Activated B cell treated with CpG ODN at 0.5 μM for 24 hours (primary cell): Measurements from ENCODE around the gene PSAT1. TPM values are rescaled to one million over a fixed set of nuclear protein-coding genes. Genes with fewer than 3 reads are reported as not detected.

Source experiments
- ATAC-seq: fragments of 200-7000 bp; cut with Tn5 transposase; one replicate; pipeline ENCODE4 v1.10.0; 2021; ENCODE audit warnings: low read depth, mild to moderate bottlenecking, moderate library complexity
- CTCF ChIA-PET: fragments of 350-600 bp; sonication (Branson Sonifier 250); formaldehyde crosslinking; loops from one replicate; lab custom pipeline; 2021; ENCODE audit warnings: antibody characterized with exemption; lab: Charles Lee
- POLR2A ChIA-PET: fragments of 350-600 bp; sonication (Branson Sonifier 250); formaldehyde crosslinking; loops from one replicate; lab custom pipeline; 2021; ENCODE audit warnings: antibody characterized with exemption; lab: Charles Lee
- DNase-seq: peaks from one replicate; pipeline ENCODE4 v3.0.0; 2022
- H3K27ac Mint-ChIP-seq: one replicate; pipeline ENCODE4 v1.8.0; 2020; ENCODE audit warnings: mixed read lengths
- H3K27me3 Mint-ChIP-seq: one replicate; pipeline ENCODE4 v1.8.0; 2021; ENCODE audit warnings: mixed read lengths
- H3K36me3 Mint-ChIP-seq: one replicate; pipeline ENCODE4 v1.8.0; 2021; ENCODE audit warnings: low read depth, mixed read lengths
- H3K4me1 Mint-ChIP-seq: one replicate; pipeline ENCODE4 v1.8.0; 2021; ENCODE audit warnings: mixed read lengths
- H3K4me3 Mint-ChIP-seq: one replicate; pipeline ENCODE4 v1.8.0; 2020; ENCODE audit warnings: mild to moderate bottlenecking, mixed read lengths
- H3K9me3 Mint-ChIP-seq: one replicate; pipeline ENCODE4 v1.8.0; 2020; ENCODE audit warnings: mixed read lengths
- CTCF ChIP-seq: fragments of 200-600 bp; IDR thresholded peaks from one replicate; pipeline ENCODE4 v1.8.0; 2022; ENCODE audit warnings: antibody characterized with exemption, mild to moderate bottlenecking
- intact Hi-C: fragments of 100-400 bp; cut with micrococcal nuclease; formaldehyde crosslinking; loops from one replicate; pipeline ENCODE4 v1.15.1; 2024
- total RNA-seq: library from RNA; stranded (reverse); gene quantifications from 2 replicates; pipeline ENCODE4 v1.2.3, GENCODE V29; 2022

Gene PSAT1
- total RNA-seq, 1 donor from 2014 or later: 59.4 TPM

- ChIA-PET CTCF (no interaction called here), POLR2A (no interaction called here)
- H3K9me3 Mint-ChIP-seq: no peaks in the 10 kb centered on the region
- ATAC-seq (no peak), DNase-seq (no peak)
- TF ChIP-seq CTCF: no peak
- no peak overlapping the region for H3K27ac Mint-ChIP-seq
- H3K27me3 Mint-ChIP-seq: no peaks in the 10 kb centered on the region
- intact Hi-C loops: loop anchor here (10.0 kb wide), 1 partner anchor 1902 kb away; no protein-coding TSS in a partner anchor
- no peak overlapping the region for H3K4me3 Mint-ChIP-seq
- H3K36me3 Mint-ChIP-seq: peaks cover 48% of the 10 kb centered on the region
- H3K4me1 Mint-ChIP-seq: no peaks in the 10 kb centered on the region
These were observed 43.6 kb upstream of the PSAT1 start for GRCh38 chr9:78253285-78253684.

- Mint-ChIP-seq H3K36me3 (peaks cover 39% of the 10 kb centered on the region), H3K4me3 (no peak overlapping the region), H3K4me1 (no peaks in the 10 kb centered on the region), H3K27ac (no peak overlapping the region), H3K27me3 (no peaks in the 10 kb centered on the region), H3K9me3 (no peaks in the 10 kb centered on the region)
- ChIA-PET CTCF (interaction anchor here (1.2 to 1.9 kb wide), 3 partner anchors 36 to 109 kb away, joined by 4 to 14 read pairs (median 4); partner anchors contain the start of gene PSAT1), POLR2A (no interaction called here)
- peak; percentile 96 for TF ChIP-seq CTCF
- ATAC-seq (no peak), DNase-seq (no peak)
- intact Hi-C loops: loop anchor here (1.0 to 2.0 kb wide), 2 partner anchors 35 to 108 kb away; partner anchors contain the start of gene PSAT1
These were observed 35.4 kb upstream of the PSAT1 start for GRCh38 chr9:78261403-78262001.

GRCh38 chr9:78262655-78263054, 34.3 kb upstream of the PSAT1 start:
- H3K9me3 Mint-ChIP-seq: no peaks in the 10 kb centered on the region
- TF ChIP-seq CTCF: no peak
- H3K27ac Mint-ChIP-seq: no peak overlapping the region
- ChIA-PET POLR2A (no interaction called here), CTCF (interaction anchor here (1.9 kb wide), 1 partner anchor 106 kb away, joined by 14 read pairs; no protein-coding TSS in a partner anchor)
- DNase-seq: no peak
- no peak overlapping the region for H3K4me3 Mint-ChIP-seq
- no peak for ATAC-seq
- H3K4me1 Mint-ChIP-seq: no peaks in the 10 kb centered on the region
- intact Hi-C loops: no loop called here
- H3K27me3 Mint-ChIP-seq: no peaks in the 10 kb centered on the region
- H3K36me3 Mint-ChIP-seq: peaks cover 40% of the 10 kb centered on the region

- no peak for TF ChIP-seq CTCF
- DNase-seq (no peak), ATAC-seq (no peak)
- Mint-ChIP-seq H3K36me3 (peaks cover 55% of the 10 kb centered on the region), H3K9me3 (no peaks in the 10 kb centered on the region), H3K4me3 (no peak overlapping the region), H3K27ac (no peak overlapping the region), H3K4me1 (no peaks in the 10 kb centered on the region), H3K27me3 (no peaks in the 10 kb centered on the region)
- intact Hi-C loops: no loop called here
- CTCF ChIA-PET: no interaction called here
- POLR2A ChIA-PET: no interaction called here
These were observed 29.0 kb upstream of the PSAT1 start for GRCh38 chr9:78267889-78268288.

GRCh38 chr9:78269784-78270183, 27.1 kb upstream of the PSAT1 start:
- ChIA-PET POLR2A (no interaction called here), CTCF (no interaction called here)
- H3K4me1 Mint-ChIP-seq: no peaks in the 10 kb centered on the region
- no peaks in the 10 kb centered on the region for H3K9me3 Mint-ChIP-seq
- no peaks in the 10 kb centered on the region for H3K27me3 Mint-ChIP-seq
- TF ChIP-seq CTCF: no peak
- no peak overlapping the region for H3K4me3 Mint-ChIP-seq
- no peak overlapping the region for H3K27ac Mint-ChIP-seq
- peaks cover 51% of the 10 kb centered on the region for H3K36me3 Mint-ChIP-seq
- no peak for ATAC-seq
- intact Hi-C loops: no loop called here
- DNase-seq: no peak
